IgD-negative memory B cell (primary cell): ENCODE measurements around the gene RING1. TPM values are rescaled to one million over a fixed set of nuclear protein-coding genes. Genes with fewer than 3 reads are reported as not detected.

Experiments used
- H3K27ac Mint-ChIP-seq, 3 donors: one replicate each; pipeline ENCODE4 v1.8.0; 2020 to 2022; ENCODE audit warnings: mild to moderate bottlenecking in 3 of 3, mixed read lengths in 3 of 3, moderate library complexity in 1 of 3
- H3K27me3 Mint-ChIP-seq: one replicate; pipeline ENCODE4 v1.8.0; 2021; ENCODE audit warnings: mixed read lengths
- H3K36me3 Mint-ChIP-seq: one replicate; pipeline ENCODE4 v1.8.0; 2020; ENCODE audit warnings: mild to moderate bottlenecking, mixed read lengths
- H3K4me1 Mint-ChIP-seq, 3 donors: one replicate each; pipeline ENCODE4 v1.8.0; 2020 to 2022; ENCODE audit warnings: mixed read lengths in 3 of 3, mild to moderate bottlenecking in 1 of 3
- H3K4me3 Mint-ChIP-seq, 4 donors: one replicate each; pipeline ENCODE4 v1.8.0; 2020 to 2022; ENCODE audit warnings: mild to moderate bottlenecking in 4 of 4, mixed read lengths in 4 of 4, moderate library complexity in 3 of 4
- H3K9me3 Mint-ChIP-seq, 3 donors: one replicate each; pipeline ENCODE4 v1.8.0; 2020 to 2021; ENCODE audit warnings: mixed read lengths in 3 of 3, mild to moderate bottlenecking in 1 of 3
- polyA plus RNA-seq: library from polyadenylated mRNA; unstranded; fragments of 300-500 nt; fragmentation: Illumina TruSeq; gene quantifications from one replicate; pipeline ENCODE4 v1.2.3, GENCODE V29; 2021

Gene RING1
- polyA plus RNA-seq, 1 donor from 2014 or later, result 9.9 TPM

- Mint-ChIP-seq H3K4me3 (peak overlapping the region in 3 of 4 donors; percentile 16 to 94 (median 28)), H3K27me3 (no peaks in the 10 kb centered on the region), H3K36me3 (peaks cover 5% of the 10 kb centered on the region), H3K27ac (peak overlapping the region; percentile 3 to 84 (median 24)), H3K9me3 (no peaks in the 10 kb centered on the region), H3K4me1 (peaks cover 13 to 14% (median 13%) of the 10 kb centered on the region in 3 donors)
Observed at GRCh38 chr6:33251395-33252012, 43.2 kb downstream of the RING1 start.

- peaks cover 13 to 14% (median 13%) of the 10 kb centered on the region in 3 donors for H3K4me1 Mint-ChIP-seq
- no peak overlapping the region for H3K27ac Mint-ChIP-seq
- no peak overlapping the region for H3K4me3 Mint-ChIP-seq
- peaks cover 5% of the 10 kb centered on the region for H3K36me3 Mint-ChIP-seq
- H3K9me3 Mint-ChIP-seq, result no peaks in the 10 kb centered on the region
- no peaks in the 10 kb centered on the region for H3K27me3 Mint-ChIP-seq
Observed at GRCh38 chr6:33252759-33253158, 44.5 kb downstream of the RING1 start.

GRCh38 chr6:33254591-33254990, 46.3 kb downstream of the RING1 start:
- Mint-ChIP-seq H3K4me1 (peaks cover 6 to 12% (median 8%) of the 10 kb centered on the region in 3 donors), H3K36me3 (peaks cover 5% of the 10 kb centered on the region), H3K4me3 (no peak overlapping the region), H3K27ac (no peak overlapping the region), H3K27me3 (no peaks in the 10 kb centered on the region), H3K9me3 (no peaks in the 10 kb centered on the region)

- no peaks in the 10 kb centered on the region for H3K27me3 Mint-ChIP-seq
- H3K36me3 Mint-ChIP-seq, result peaks cover 8% of the 10 kb centered on the region
- H3K4me3 Mint-ChIP-seq, result no peak overlapping the region
- no peak overlapping the region for H3K27ac Mint-ChIP-seq
- no peaks in the 10 kb centered on the region for H3K9me3 Mint-ChIP-seq
- peaks cover 0 to 4% (median 0%) of the 10 kb centered on the region in 3 donors for H3K4me1 Mint-ChIP-seq
Observed at GRCh38 chr6:33259032-33259431, 50.7 kb downstream of the RING1 start.

Other genes starting within 250 kb of the RING1 start
- gene BRD2, start 239.9 kb upstream of the RING1 start, polyA plus RNA-seq, result 110 TPM
- gene HLA-DOA, start 198.9 kb upstream of the RING1 start, polyA plus RNA-seq, result 363 TPM
- 2,568 TPM for gene HLA-DPA1, start 134.9 kb upstream of the RING1 start, polyA plus RNA-seq
- 2,247 TPM for gene HLA-DPB1, start 132.5 kb upstream of the RING1 start, polyA plus RNA-seq
- not detected for gene COL11A2, start 16.0 kb upstream of the RING1 start, polyA plus RNA-seq
- gene RXRB, start 7.8 kb upstream of the RING1 start, polyA plus RNA-seq, result 9.7 TPM
- gene SLC39A7, start 7.6 kb upstream of the RING1 start, polyA plus RNA-seq, result 23.1 TPM
- 30.9 TPM for gene HSD17B8, start 3.8 kb upstream of the RING1 start, polyA plus RNA-seq
- 18.4 TPM for gene VPS52, start 63.4 kb downstream of the RING1 start, polyA plus RNA-seq
- 9,150 TPM for gene RPS18, start 63.6 kb downstream of the RING1 start, polyA plus RNA-seq
- 35.4 TPM for gene B3GALT4, start 68.6 kb downstream of the RING1 start, polyA plus RNA-seq
- gene WDR46, start 80.7 kb downstream of the RING1 start, polyA plus RNA-seq, result 68.7 TPM
- 49.3 TPM for gene PFDN6, start 81.1 kb downstream of the RING1 start, polyA plus RNA-seq
- 19.0 TPM for gene RGL2, start 90.4 kb downstream of the RING1 start, polyA plus RNA-seq
- 605 TPM for gene TAPBP, start 105.6 kb downstream of the RING1 start, polyA plus RNA-seq
- 14.8 TPM for gene ZBTB22, start 109.2 kb downstream of the RING1 start, polyA plus RNA-seq
- 144 TPM for gene DAXX, start 114.5 kb downstream of the RING1 start, polyA plus RNA-seq
- gene KIFC1, start 183.3 kb downstream of the RING1 start, polyA plus RNA-seq, result 0.23 TPM
- gene PHF1, start 202.5 kb downstream of the RING1 start, polyA plus RNA-seq, result 77.0 TPM
- gene CUTA, start 209.6 kb downstream of the RING1 start, polyA plus RNA-seq, result 449 TPM
- gene SYNGAP1, start 211.6 kb downstream of the RING1 start, polyA plus RNA-seq, result 0.54 TPM
- 9.0 TPM for gene ZBTB9, start 246.1 kb downstream of the RING1 start, polyA plus RNA-seq